Caco-2 (cell line): ENCODE results near the gene FPR1. TPM values are rescaled to one million over a fixed set of nuclear protein-coding genes. Genes with fewer than 3 reads are reported as not detected.

Source experiments
- BruUV-seq: library from RNA; stranded (reverse); fragments of 400-500 nt; replicated peaks from 2 replicates; lab custom pipeline; 2021; lab: Mats Ljungman, UMichigan
- CTCF ChIA-PET: fragments of 300-600 bp; sonication (Branson Sonifier 250); formaldehyde crosslinking; loops from one replicate; lab custom pipeline; 2022; ENCODE audit warnings: antibody characterized with exemption; lab: Charles Lee
- POLR2A ChIA-PET: fragments of 300-600 bp; sonication (Branson Sonifier 250); formaldehyde crosslinking; loops from one replicate; lab custom pipeline; 2022; ENCODE audit warnings: antibody characterized with exemption; lab: Charles Lee
- DNase-seq, 2 experiments: peaks; one replicate each; pipeline versions ENCODE4 v3.0.0 to v3.0.0-alpha.2; 2020 to 2022
- H3K27me3 ChIP-seq: replicated peaks from 2 replicates; pipeline ENCODE4 v1.6.0; 2011; ENCODE audit warnings: low read length; ENCODE audit not compliant: control insufficient read depth, insufficient read depth
- H3K36me3 ChIP-seq: 2 replicates; pipeline ENCODE4 v1.5.1; 2011; ENCODE audit warnings: low read length; ENCODE audit not compliant: control insufficient read depth, insufficient read depth
- H3K4me1 ChIP-seq: fragments of 250-450 bp; sonication (Bioruptor Pico); 2 replicates; pipeline ENCODE4 v1.5.1; 2020; ENCODE audit warnings: mild to moderate bottlenecking
- H3K4me3 ChIP-seq: 2 replicates; pipeline ENCODE4 v1.5.1; 2011; ENCODE audit warnings: low read depth, mild to moderate bottlenecking, control low read depth, low read length
- H3K9me3 ChIP-seq: fragments of 250-450 bp; sonication (Bioruptor Pico); 2 replicates; pipeline ENCODE4 v1.5.1; 2020; ENCODE audit warnings: mild to moderate bottlenecking, moderate library complexity
- H3K27ac Mint-ChIP-seq: one replicate; pipeline ENCODE4 v1.8.0; 2022; ENCODE audit warnings: mixed read lengths; ENCODE audit not compliant: unreplicated experiment
- H3K27me3 Mint-ChIP-seq: one replicate; pipeline ENCODE4 v1.8.0; 2022; ENCODE audit warnings: mixed read lengths; ENCODE audit not compliant: insufficient read depth, unreplicated experiment
- H3K36me3 Mint-ChIP-seq: one replicate; pipeline ENCODE4 v1.8.0; 2022; ENCODE audit warnings: mild to moderate bottlenecking, mixed read lengths; ENCODE audit not compliant: insufficient read depth, unreplicated experiment
- H3K4me1 Mint-ChIP-seq: one replicate; pipeline ENCODE4 v1.8.0; 2022; ENCODE audit warnings: low read depth, mixed read lengths; ENCODE audit not compliant: unreplicated experiment
- H3K4me3 Mint-ChIP-seq: one replicate; pipeline ENCODE4 v1.8.0; 2022; ENCODE audit warnings: mild to moderate bottlenecking, moderate library complexity, mixed read lengths; ENCODE audit not compliant: unreplicated experiment
- H3K9me3 Mint-ChIP-seq: one replicate; pipeline ENCODE4 v1.8.0; 2022; ENCODE audit warnings: mixed read lengths; ENCODE audit not compliant: unreplicated experiment
- CTCF ChIP-seq, 2 experiments: fragments of 200-600 bp in 1 of 2; IDR thresholded peaks; 1 replicate in 1 of 2; 2 replicates in 1 of 2; pipeline versions ENCODE4 v1.5.1 to v1.8.0; 2011 to 2022; ENCODE audit warnings: antibody characterized with exemption in 1 of 2, control low read depth in 1 of 2, inconsistent platforms in 1 of 2, low read depth in 1 of 2, low read length in 1 of 2, mild to moderate bottlenecking in 1 of 2, moderate library complexity in 1 of 2; ENCODE audit not compliant: insufficient read depth in 1 of 2, severe bottlenecking in 1 of 2, unreplicated experiment in 1 of 2
- intact Hi-C: fragments of 100-400 bp; cut with micrococcal nuclease; formaldehyde crosslinking; loops from one replicate; pipeline ENCODE4 v1.10.0; 2022; ENCODE audit not compliant: unreplicated experiment
- total RNA-seq: library from RNA; stranded (reverse); gene quantifications from 2 replicates; pipeline ENCODE4 v1.2.3, GENCODE V29; 2022

Gene FPR1
- total RNA-seq, 1 experiment from 2014 or later, result not detected

- DNase-seq, result no peak
- no peak for TF ChIP-seq CTCF (IDR thresholded peaks at IDR 0.05; ENCODE audit: insufficient read depth in 1 of 2, low read depth in 1 of 2, low read length in 1 of 2, severe bottlenecking in 1 of 2, unreplicated experiment in 1 of 2)
- peaks cover 4% of the 10 kb centered on the region for H3K4me1 Mint-ChIP-seq
- no peak overlapping the region for H3K27ac Mint-ChIP-seq
- peaks cover 14% of the 10 kb centered on the region for H3K36me3 Mint-ChIP-seq
- no peaks in the 10 kb centered on the region for H3K9me3 ChIP-seq
- no peak overlapping the region for H3K4me3 Mint-ChIP-seq
- intact Hi-C loops, result no loop called here
- no TSS peak for BruUV-seq
- no peaks in the 10 kb centered on the region for H3K36me3 ChIP-seq
- H3K4me1 ChIP-seq, result no peaks in the 10 kb centered on the region
- H3K27me3 Mint-ChIP-seq, result no peaks in the 10 kb centered on the region
- H3K4me3 ChIP-seq, result no peak overlapping the region
- no peaks in the 10 kb centered on the region for H3K27me3 ChIP-seq
- peaks cover 10% of the 10 kb centered on the region for H3K9me3 Mint-ChIP-seq
- CTCF ChIA-PET, result no interaction called here
- POLR2A ChIA-PET, result no interaction called here
Observed at GRCh38 chr19:51696606-51697005, 55.1 kb downstream of the FPR1 start.

Other genes starting within 250 kb of the FPR1 start
- gene SIGLEC6, start 220.2 kb downstream of the FPR1 start, total RNA-seq, result 10.0 and 14.3 TPM in 2 replicates
- 8.7 and 11.5 TPM in 2 replicates for gene ZNF175, start 180.6 kb downstream of the FPR1 start, total RNA-seq
- not detected in 2 replicates for gene SIGLEC5, start 121.5 kb downstream of the FPR1 start, total RNA-seq
- gene SIGLEC14, start 105.1 kb downstream of the FPR1 start, total RNA-seq, result not detected in 2 replicates
- 3.6 and 4.9 TPM in 2 replicates for gene SPACA6, start 58.5 kb downstream of the FPR1 start, total RNA-seq
- gene HAS1, start 27.9 kb downstream of the FPR1 start, total RNA-seq, result not detected in 2 replicates
- not detected in 2 replicates for gene FPR2, start 9.3 kb upstream of the FPR1 start, total RNA-seq
- gene FPR3, start 43.3 kb upstream of the FPR1 start, total RNA-seq, result not detected in 2 replicates
- gene ZNF577, start 136.1 kb upstream of the FPR1 start, total RNA-seq, result 4.9 and 7.7 TPM in 2 replicates
- gene ZNF649, start 153.1 kb upstream of the FPR1 start, total RNA-seq, result 3.7 and 7.9 TPM in 2 replicates
- 1.3 and 2.2 TPM in 2 replicates for gene ZNF613, start 175.6 kb upstream of the FPR1 start, total RNA-seq
- 2.5 and 2.6 TPM in 2 replicates for gene ZNF350, start 235.0 kb upstream of the FPR1 start, total RNA-seq